ENCODE results near the gene IFI27L2. TPM values are rescaled to one million over a fixed set of nuclear protein-coding genes. Genes with fewer than 3 reads are reported as not detected.

The IFI27L2 gene
- total RNA-seq (2014; rRNA removed; shearing (Covaris generic); ENCODE audit: low replicate concordance) = 21.0 and 62.6 TPM in 2 replicates

GRCh38 chr14:94129111-94129757, at the start of gene IFI27L2:
Gene IFI27L2, minus strand, starts transcription at chr14:94129604. Its CDS starts 40 bp downstream, at chr14:94129564.
- H3K4me3 ChIP-seq = peak within 1 kb of the TSS; percentile 54
- peak; percentile 63 for DNase-seq
- H3K27me3 ChIP-seq = no peaks in the 10 kb centered on the region
- H3K9me3 ChIP-seq = no peaks in the 10 kb centered on the region
- no peaks in the 10 kb centered on the region for H3K36me3 ChIP-seq

GRCh38 chr14:94177806-94178205, 48.4 kb upstream of the IFI27L2 start:
- H3K4me3 ChIP-seq = no peak overlapping the region
- no peaks in the 10 kb centered on the region for H3K27me3 ChIP-seq
- no peaks in the 10 kb centered on the region for H3K9me3 ChIP-seq
- H3K36me3 ChIP-seq = no peaks in the 10 kb centered on the region
- no peak for DNase-seq

- Histone ChIP-seq H3K27me3 (no peaks in the 10 kb centered on the region), H3K9me3 (no peaks in the 10 kb centered on the region), H3K4me3 (no peak overlapping the region), H3K36me3 (no peaks in the 10 kb centered on the region)
- DNase-seq = no peak
Observed at GRCh38 chr14:94176808-94177207, 47.4 kb upstream of the IFI27L2 start.

GRCh38 chr14:94175747-94176146, 46.3 kb upstream of the IFI27L2 start:
- DNase-seq = no peak
- H3K27me3 ChIP-seq = no peaks in the 10 kb centered on the region
- H3K4me3 ChIP-seq = no peak overlapping the region
- H3K9me3 ChIP-seq = no peaks in the 10 kb centered on the region
- no peaks in the 10 kb centered on the region for H3K36me3 ChIP-seq

- peak overlapping the region; percentile 63 for H3K4me3 ChIP-seq
- no peaks in the 10 kb centered on the region for H3K9me3 ChIP-seq
- no peaks in the 10 kb centered on the region for H3K36me3 ChIP-seq
- DNase-seq = peak; percentile 1
- H3K27me3 ChIP-seq = no peaks in the 10 kb centered on the region
Observed at GRCh38 chr14:94175011-94175745, 45.8 kb upstream of the IFI27L2 start.

GRCh38 chr14:94174604-94175010, 45.2 kb upstream of the IFI27L2 start:
- Histone ChIP-seq H3K4me3 (peak overlapping the region; percentile 63), H3K27me3 (no peaks in the 10 kb centered on the region), H3K9me3 (no peaks in the 10 kb centered on the region), H3K36me3 (no peaks in the 10 kb centered on the region)
- DNase-seq = no peak

- Histone ChIP-seq H3K27me3 (no peaks in the 10 kb centered on the region), H3K36me3 (no peaks in the 10 kb centered on the region), H3K9me3 (no peaks in the 10 kb centered on the region), H3K4me3 (peak within 1 kb of the TSS; percentile 63)
- DNase-seq = peak; percentile 90
Observed at GRCh38 chr14:94173885-94174603, 44.6 kb upstream of the IFI27L2 start, which contains the start of gene PPP4R4. Gene PPP4R4, plus strand, starts transcription at chr14:94174322. Its CDS starts 144 bp downstream, at chr14:94174466.

- Histone ChIP-seq H3K27me3 (no peaks in the 10 kb centered on the region), H3K9me3 (no peaks in the 10 kb centered on the region), H3K4me3 (peak overlapping the region; percentile 63), H3K36me3 (no peaks in the 10 kb centered on the region)
- peak; percentile 8 for DNase-seq
Observed at GRCh38 chr14:94173471-94173884, 44.1 kb upstream of the IFI27L2 start.

- no peaks in the 10 kb centered on the region for H3K9me3 ChIP-seq
Observed at GRCh38 chr14:94172545-94172944, 43.1 kb upstream of the IFI27L2 start.

GRCh38 chr14:94171208-94171607, 41.8 kb upstream of the IFI27L2 start:
- Histone ChIP-seq H3K27me3 (no peaks in the 10 kb centered on the region), H3K4me3 (no peak overlapping the region), H3K9me3 (no peaks in the 10 kb centered on the region), H3K36me3 (no peaks in the 10 kb centered on the region)
- DNase-seq = peak; percentile 21

More at GRCh38 chr14:94172545-94172944, 43.1 kb upstream of the IFI27L2 start:
- no peak overlapping the region for H3K4me3 ChIP-seq
- DNase-seq = no peak
- no peaks in the 10 kb centered on the region for H3K27me3 ChIP-seq
- H3K36me3 ChIP-seq = no peaks in the 10 kb centered on the region

- no peaks in the 10 kb centered on the region for H3K27me3 ChIP-seq
- no peak overlapping the region for H3K4me3 ChIP-seq
- no peaks in the 10 kb centered on the region for H3K9me3 ChIP-seq
- no peaks in the 10 kb centered on the region for H3K36me3 ChIP-seq
- DNase-seq = no peak
Observed at GRCh38 chr14:94170136-94170535, 40.7 kb upstream of the IFI27L2 start.

- H3K9me3 ChIP-seq = no peaks in the 10 kb centered on the region
- H3K4me3 ChIP-seq = no peak overlapping the region
- H3K27me3 ChIP-seq = no peaks in the 10 kb centered on the region
- H3K36me3 ChIP-seq = no peaks in the 10 kb centered on the region
- DNase-seq = no peak
Observed at GRCh38 chr14:94165744-94166143, 36.3 kb upstream of the IFI27L2 start.

GRCh38 chr14:94164685-94165431, 35.5 kb upstream of the IFI27L2 start:
- DNase-seq = no peak
- Histone ChIP-seq H3K36me3 (no peaks in the 10 kb centered on the region), H3K9me3 (no peaks in the 10 kb centered on the region), H3K27me3 (no peaks in the 10 kb centered on the region), H3K4me3 (no peak overlapping the region)

GRCh38 chr14:94163796-94164195, 34.4 kb upstream of the IFI27L2 start:
- DNase-seq = no peak

GRCh38 chr14:94162466-94162865, 33.1 kb upstream of the IFI27L2 start:
- Histone ChIP-seq H3K27me3 (no peaks in the 10 kb centered on the region), H3K9me3 (no peaks in the 10 kb centered on the region), H3K4me3 (no peak overlapping the region), H3K36me3 (no peaks in the 10 kb centered on the region)
- DNase-seq = no peak

More at GRCh38 chr14:94163796-94164195, 34.4 kb upstream of the IFI27L2 start:
- no peaks in the 10 kb centered on the region for H3K36me3 ChIP-seq
- no peaks in the 10 kb centered on the region for H3K9me3 ChIP-seq
- H3K4me3 ChIP-seq = no peak overlapping the region
- no peaks in the 10 kb centered on the region for H3K27me3 ChIP-seq

- DNase-seq = no peak
- H3K36me3 ChIP-seq = no peaks in the 10 kb centered on the region
- no peak overlapping the region for H3K4me3 ChIP-seq
- H3K27me3 ChIP-seq = no peaks in the 10 kb centered on the region
- H3K9me3 ChIP-seq = no peaks in the 10 kb centered on the region
Observed at GRCh38 chr14:94161981-94162380, 32.6 kb upstream of the IFI27L2 start.
